ENCODE measurements around the gene STK32B. TPM values are rescaled to one million over a fixed set of nuclear protein-coding genes. Genes with fewer than 3 reads are reported as not detected.

The STK32B gene
- total RNA-seq, 1 experiment from 2014 or later, result 1.1 TPM

DNA sequence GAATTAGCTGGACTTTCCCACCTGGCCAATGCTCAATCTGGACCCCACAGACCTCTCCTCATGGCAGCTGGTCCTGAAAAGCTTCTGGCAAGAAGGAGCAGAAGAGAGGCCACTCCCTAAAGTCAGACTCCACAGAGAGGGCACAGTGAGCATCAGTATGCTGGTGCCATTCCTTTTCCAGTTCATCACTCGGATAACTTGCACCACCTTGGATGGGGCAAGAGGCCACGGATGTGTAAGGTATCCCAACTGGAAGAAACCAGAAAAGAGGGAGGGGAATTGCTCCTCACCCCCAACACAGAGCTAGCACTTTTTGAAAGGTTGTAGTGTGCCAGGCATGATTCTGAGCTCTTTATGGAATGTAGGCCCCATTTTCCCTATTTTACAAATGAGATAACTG, 85.9 kb downstream of the STK32B start:
- no peaks in the 10 kb centered on the region for H3K9me2 ChIP-seq (replicated peaks; ENCODE audit: low read length)
- TF ChIP-seq EZH2 (IDR thresholded peaks at IDR 0.05; ENCODE audit: low read length, unreplicated experiment) (no peak), CTCF (conservative IDR thresholded peaks at IDR 0.05; ENCODE audit: low read depth, low read length) (no peak), EZH2phosphoT487 (IDR thresholded peaks at IDR 0.05; ENCODE audit: borderline replicate concordance, low read length) (no peak)
- ATAC-seq (no peak), DNase-seq (no peak)
- H4K20me1 ChIP-seq (ENCODE audit: low read length), result no peaks in the 10 kb centered on the region
- CTCF ChIA-PET, result no interaction called here
- no peak overlapping the region for H3K4me2 ChIP-seq (ENCODE audit: low read length)
- no peak overlapping the region for H2AFZ ChIP-seq (ENCODE audit: low read length)
- intact Hi-C loops (cut with micrococcal nuclease), result no loop called here
- H3K27ac ChIP-seq (ENCODE audit: low read length), result no peak overlapping the region
- no peaks in the 10 kb centered on the region for H3K36me3 ChIP-seq (ENCODE audit: low read depth, low read length)
- H3K79me2 ChIP-seq (ENCODE audit: low read length), result no peaks in the 10 kb centered on the region
- no peaks in the 10 kb centered on the region for H3F3A ChIP-seq (ENCODE audit: low read length, unreplicated experiment)
- POLR2A ChIA-PET (ENCODE audit: unreplicated experiment), result no interaction called here
- peaks cover 9% of the 10 kb centered on the region; the same call in 1 of the 2 replicates for H3K4me1 ChIP-seq (ENCODE audit: insufficient read depth, low read length)
- H3K9ac ChIP-seq (ENCODE audit: low read length), result no peak overlapping the region
- H3K27me3 ChIP-seq (ENCODE audit: low read length), result peaks cover 16% of the 10 kb centered on the region; the same call in 1 of the 2 replicates
- no peak overlapping the region for H3K4me3 ChIP-seq (ENCODE audit: low read length)
- BruUV-seq (replicated peaks), result no TSS peak
- no peaks in the 10 kb centered on the region for H3K9me3 ChIP-seq (ENCODE audit: low read length)

GRCh38 chr4:5137927-5138326, 86.6 kb downstream of the STK32B start:
- CTCF ChIA-PET, result no interaction called here

More at GRCh38 chr4:5137927-5138326, 86.6 kb downstream of the STK32B start:
- Histone ChIP-seq H3K27ac (ENCODE audit: low read length) (no peak overlapping the region), H4K20me1 (ENCODE audit: low read length) (no peaks in the 10 kb centered on the region), H3F3A (ENCODE audit: low read length, unreplicated experiment) (no peaks in the 10 kb centered on the region), H3K4me1 (ENCODE audit: insufficient read depth, low read length) (peaks cover 9% of the 10 kb centered on the region; the same call in 1 of the 2 replicates), H3K27me3 (ENCODE audit: low read length) (peaks cover 16% of the 10 kb centered on the region; the same call in 1 of the 2 replicates), H3K9me2 (replicated peaks; ENCODE audit: low read length) (no peaks in the 10 kb centered on the region), H3K4me3 (ENCODE audit: low read length) (no peak overlapping the region), H3K9me3 (ENCODE audit: low read length) (no peaks in the 10 kb centered on the region), H3K9ac (ENCODE audit: low read length) (no peak overlapping the region), H3K4me2 (ENCODE audit: low read length) (no peak overlapping the region), H3K36me3 (ENCODE audit: low read depth, low read length) (no peaks in the 10 kb centered on the region), H3K79me2 (ENCODE audit: low read length) (no peaks in the 10 kb centered on the region), H2AFZ (ENCODE audit: low read length) (no peak overlapping the region)
- TF ChIP-seq EZH2phosphoT487 (IDR thresholded peaks at IDR 0.05; ENCODE audit: borderline replicate concordance, low read length) (no peak), EZH2 (IDR thresholded peaks at IDR 0.05; ENCODE audit: low read length, unreplicated experiment) (no peak), CTCF (conservative IDR thresholded peaks at IDR 0.05; ENCODE audit: low read depth, low read length) (no peak)
- no TSS peak for BruUV-seq (replicated peaks)
- intact Hi-C loops (cut with micrococcal nuclease), result no loop called here
- ATAC-seq (no peak), DNase-seq (no peak)
- POLR2A ChIA-PET (ENCODE audit: unreplicated experiment), result no interaction called here
